NCI-H226 (cell line): ENCODE measurements around the gene BCKDHA.
A peak's percentile ranks its signal among the peaks of the same experiment; 100 is the strongest.

Experiments
- DNase-seq: peaks from one replicate; pipeline ENCODE4 v3.0.0-alpha.2; 2015

The BCKDHA gene

GRCh38 chr19:41397086-41398049 lies at the start of gene BCKDHA, which contains the start of gene EXOSC5:
Gene BCKDHA (plus strand): TSS chr19:41397818. CDS start chr19:41397828, 10 bp downstream.
Gene EXOSC5 (minus strand): TSS chr19:41397359. CDS start chr19:41397328, 31 bp downstream.
- peak; percentile 98 for DNase-seq

GRCh38 chr19:41350735-41351338 lies 46.8 kb upstream of the BCKDHA start:
- peak; percentile 24 for DNase-seq

GRCh38 chr19:41351339-41352245 lies 46.0 kb upstream of the BCKDHA start:
- DNase-seq: peak; percentile 70

- no peak for DNase-seq
These were observed 45.4 kb upstream of the BCKDHA start for GRCh38 chr19:41352279-41352608.

GRCh38 chr19:41352609-41353465 lies 44.8 kb upstream of the BCKDHA start:
- DNase-seq: peak; percentile 61

- peak; percentile 81 for DNase-seq
These were observed 43.9 kb upstream of the BCKDHA start, which contains the start of gene TGFB1 for GRCh38 chr19:41353466-41354342. Gene TGFB1 (minus strand): TSS chr19:41353922. CDS start chr19:41353044, 878 bp downstream.

GRCh38 chr19:41354343-41354953 lies 43.2 kb upstream of the BCKDHA start:
- no peak for DNase-seq

- DNase-seq: no peak
These were observed 42.6 kb upstream of the BCKDHA start for GRCh38 chr19:41355035-41355434.

GRCh38 chr19:41355802-41356201 lies 41.8 kb upstream of the BCKDHA start:
- no peak for DNase-seq

- DNase-seq: no peak
These were observed 40.5 kb upstream of the BCKDHA start for GRCh38 chr19:41356984-41357739.

GRCh38 chr19:41357746-41358145 lies 39.9 kb upstream of the BCKDHA start:
- DNase-seq: no peak

GRCh38 chr19:41359741-41360140 lies 37.9 kb upstream of the BCKDHA start:
- DNase-seq: no peak

GRCh38 chr19:41362143-41362847 lies 35.3 kb upstream of the BCKDHA start:
- DNase-seq: no peak

GRCh38 chr19:41363371-41363752 lies 34.3 kb upstream of the BCKDHA start:
- DNase-seq: no peak

GRCh38 chr19:41363753-41364523 lies 33.7 kb upstream of the BCKDHA start, which contains the start of gene B9D2:
Gene B9D2 (minus strand): TSS chr19:41364149. CDS start chr19:41363519, 630 bp downstream.
- peak; percentile 96 for DNase-seq

GRCh38 chr19:41364524-41365391 lies 32.9 kb upstream of the BCKDHA start:
- DNase-seq: no peak

GRCh38 chr19:41366089-41366488 lies 31.5 kb upstream of the BCKDHA start:
- DNase-seq: no peak
